Transverse colon (tissue), 4 donors: ENCODE measurements around the gene BIN2. TPM values are rescaled to one million over a fixed set of nuclear protein-coding genes. Genes with fewer than 3 reads are reported as not detected.
"Not testable (repeated sequence)": the region's sequence is repeated elsewhere in the genome, so short reads cannot be mapped to it uniquely, and the experiment has no call there.

Source experiments
- DNase-seq: peaks from one replicate; pipeline ENCODE4 v3.0.0-alpha.2; 2019
- H3K27ac ChIP-seq, 4 donors: fragments of 200-600 bp; sonication (generic); 2 replicates each; pipeline ENCODE4 v1.5.1; 2016 to 2018; ENCODE audit warnings: inconsistent platforms in 4 of 4
- H3K27me3 ChIP-seq: fragments of 200-600 bp; sonication (generic); 2 replicates; pipeline ENCODE4 v1.5.1; 2017; ENCODE audit warnings: inconsistent platforms
- H3K36me3 ChIP-seq, 4 donors: fragments of 200-600 bp; sonication (generic); 2 replicates each; pipeline ENCODE4 v1.5.1; 2017 to 2019; ENCODE audit warnings: inconsistent platforms in 4 of 4
- H3K4me1 ChIP-seq, 4 donors: fragments of 200-600 bp; sonication (generic); 2 replicates each; pipeline ENCODE4 v1.5.1; 2017 to 2020; ENCODE audit warnings: inconsistent platforms in 4 of 4
- H3K4me3 ChIP-seq, 4 donors: fragments of 200-600 bp; sonication (generic); 1 replicate in 1 of 4; 2 replicates in 3 of 4; pipeline versions ENCODE4 v1.5.1 to v1.6.1; 2017 to 2019; ENCODE audit warnings: inconsistent platforms in 4 of 4
- H3K9me3 ChIP-seq, 2 donors: fragments of 200-600 bp; sonication (generic); 2 replicates each; pipeline ENCODE4 v1.5.1; 2017 to 2019; ENCODE audit warnings: inconsistent platforms in 2 of 2
- CTCF ChIP-seq, 5 experiments: fragments of 200-600 bp in 3 of 5; fragments of 450-650 bp in 2 of 5; sonication (generic) in 3 of 5; IDR thresholded peaks; 1 replicate in 2 of 5; 2 replicates in 3 of 5; pipeline ENCODE4 v1.5.1; 2016 to 2017; ENCODE audit warnings: antibody characterized with exemption in 5 of 5, inconsistent platforms in 3 of 5, mild to moderate bottlenecking in 2 of 5, moderate library complexity in 1 of 5
- EP300 ChIP-seq: sonication (generic); formaldehyde crosslinking; IDR thresholded peaks from one replicate; pipeline ENCODE4 v1.6.1; 2017; ENCODE audit warnings: antibody characterized with exemption, low read depth
- POLR2A ChIP-seq: fragments of 450-650 bp; IDR thresholded peaks from one replicate; pipeline ENCODE4 v1.6.1; 2016; ENCODE audit warnings: antibody characterized with exemption, mild to moderate bottlenecking, moderate library complexity
- POLR2AphosphoS5 ChIP-seq, 3 donors: sonication (generic); formaldehyde crosslinking; IDR thresholded peaks; one replicate each; pipeline ENCODE4 v1.6.1; 2016; ENCODE audit warnings: antibody characterized with exemption in 3 of 3
- WGBS, 2 donors: methylation state at CpG; one replicate each; pipeline ENCODE4 v1.1.5; 2018; ENCODE audit warnings: low coverage in 1 of 2; 5-methylcytosine and 5-hydroxymethylcytosine counted together
- in situ Hi-C, 4 donors: fragments of 200-750 bp; cut with MboI; loops; one replicate each; pipeline versions ENCODE4 v1.15.0 to v1.15.1; 2017; ENCODE audit warnings: low sequenced_read_pairs in 3 of 4, low pct_ligation_motif_present in 1 of 4, low pct_unique_long_range_greater_than_20kb in 1 of 4
- intact Hi-C: fragments of 100-400 bp; cut with DNase I; formaldehyde crosslinking; loops from one replicate; pipeline ENCODE4 v1.15.1; 2023; ENCODE audit warnings: low total_unique reads
- total RNA-seq, 4 donors: library from RNA; depleted of rRNA; stranded (reverse); fragments of >200 nt; gene quantifications; one replicate each; pipeline ENCODE4 v1.1.0, GENCODE V29; 2016

BIN2 gene
- total RNA-seq, 4 donors from 2014 or later, result 4.0 to 28.8 (median 9.0) TPM

DNA sequence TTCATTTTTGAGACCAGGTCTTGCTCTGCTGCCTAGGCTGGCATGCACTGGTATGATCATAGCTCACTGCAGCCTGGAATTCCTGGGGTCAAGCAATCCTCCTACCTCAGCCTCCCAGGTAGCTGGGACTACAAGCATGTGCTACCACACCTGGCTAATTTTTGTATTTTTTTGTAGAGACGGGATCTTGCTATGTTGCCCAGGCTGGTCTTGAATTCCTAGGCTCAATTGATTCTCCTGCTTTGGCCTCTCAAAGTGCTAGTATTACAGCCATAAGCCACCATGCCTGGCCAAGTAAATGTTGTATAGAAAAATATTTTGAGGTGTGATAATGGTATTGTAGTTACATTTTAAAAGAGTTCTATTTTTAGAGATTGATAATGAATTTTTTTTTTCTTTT lies 12.6 kb downstream of the BIN2 start:
- 96% methylated on average over 1 of the region's 1 CpG; no CpG with 5 or more reads in 1 of the 2 donors for WGBS, 2 donors
- no peak for TF ChIP-seq EP300
- TF ChIP-seq CTCF (IDR thresholded peaks at IDR 0.05), result no peak
- TF ChIP-seq POLR2A, result no peak
- no peak for TF ChIP-seq POLR2AphosphoS5 (IDR thresholded peaks at IDR 0.05)
- H3K27ac ChIP-seq, result no peak overlapping the region
- peaks cover 0 to 33% (median 18%) of the 10 kb centered on the region in 4 donors for H3K4me1 ChIP-seq
- no peak for DNase-seq
- no peaks in the 10 kb centered on the region for H3K36me3 ChIP-seq
- no peaks in the 10 kb centered on the region for H3K9me3 ChIP-seq
- no peaks in the 10 kb centered on the region for H3K27me3 ChIP-seq
- no peak overlapping the region for H3K4me3 ChIP-seq
- in situ Hi-C loops, result no loop called here
- intact Hi-C loops, result no loop called here

GRCh38 chr12:51307655-51308593 lies 16.1 kb downstream of the BIN2 start:
- in situ Hi-C loops (no loop called here), intact Hi-C loops (no loop called here)
- WGBS, 2 donors, result 50 to 56% methylated on average over 5 to 6 of the region's 6 CpGs
- no peaks in the 10 kb centered on the region for H3K9me3 ChIP-seq
- H3K4me3 ChIP-seq, result no peak overlapping the region
- H3K4me1 ChIP-seq, result peaks cover 0 to 33% (median 18%) of the 10 kb centered on the region in 4 donors
- H3K27me3 ChIP-seq, result no peaks in the 10 kb centered on the region
- H3K27ac ChIP-seq, result peak overlapping the region; percentile 77 to 87 (median 84)
- no peaks in the 10 kb centered on the region for H3K36me3 ChIP-seq
- peak; percentile 60 for DNase-seq
- TF ChIP-seq POLR2AphosphoS5 (IDR thresholded peaks at IDR 0.05) (peak; percentile 46 to 92 (median 78)), EP300 (no peak), CTCF (IDR thresholded peaks at IDR 0.05) (no peak), POLR2A (peak; percentile 56)

DNA sequence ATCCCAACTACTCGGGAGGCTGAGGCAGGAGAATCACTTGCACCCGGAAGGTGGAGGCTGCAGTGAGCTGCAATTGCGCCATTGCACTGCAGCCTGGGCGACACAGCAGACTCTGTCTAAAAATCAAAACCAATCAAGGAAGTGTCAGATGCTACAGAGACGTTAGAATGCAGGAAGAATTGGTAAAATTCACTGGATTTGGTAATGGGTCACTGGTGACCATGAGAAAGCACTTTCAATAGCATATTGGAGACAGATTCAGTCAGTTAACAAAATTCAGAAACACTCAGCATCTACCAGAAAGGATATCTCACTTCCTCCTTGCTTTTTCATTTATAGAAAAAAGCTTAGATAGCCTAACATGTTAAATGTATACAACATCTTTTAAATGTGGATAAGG lies 17.5 kb downstream of the BIN2 start:
- 80 to 86% methylated on average over 5 of the region's 5 CpGs for WGBS, 2 donors
- H3K27ac ChIP-seq, result peak overlapping the region in 2 of 4 donors; percentile 84 to 87
- no peaks in the 10 kb centered on the region for H3K9me3 ChIP-seq
- intact Hi-C loops, result no loop called here
- TF ChIP-seq POLR2A (no peak), EP300 (no peak), POLR2AphosphoS5 (IDR thresholded peaks at IDR 0.05) (no peak), CTCF (IDR thresholded peaks at IDR 0.05) (no peak)
- DNase-seq, result no peak
- H3K4me3 ChIP-seq, result no peak overlapping the region
- in situ Hi-C loops, result no loop called here
- no peaks in the 10 kb centered on the region for H3K36me3 ChIP-seq
- H3K4me1 ChIP-seq, result peaks cover 0 to 33% (median 18%) of the 10 kb centered on the region in 4 donors
- no peaks in the 10 kb centered on the region for H3K27me3 ChIP-seq

DNA sequence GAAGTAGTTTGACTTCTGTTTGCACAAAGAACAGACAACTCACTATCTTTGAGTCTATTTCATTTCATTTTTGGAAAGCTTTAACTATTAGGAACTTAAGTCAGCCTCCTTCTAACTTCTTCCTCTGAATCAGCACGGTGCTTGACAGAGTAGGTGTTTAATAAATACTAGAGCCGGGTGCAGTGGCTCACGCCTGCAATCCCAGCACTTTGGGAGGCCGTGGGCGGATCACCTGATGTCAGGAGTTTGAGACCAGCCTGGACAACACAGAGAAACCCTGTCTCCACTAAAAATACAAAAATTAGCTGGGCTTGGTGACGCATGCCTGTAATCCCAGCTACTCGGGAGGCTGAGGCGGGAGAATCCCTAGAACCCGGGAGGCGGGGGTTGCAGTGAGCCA lies 23.2 kb downstream of the BIN2 start:
- H3K4me1 ChIP-seq, in situ Hi-C loops, H3K9me3 ChIP-seq, H3K27ac ChIP-seq, intact Hi-C loops, H3K36me3 ChIP-seq, H3K27me3 ChIP-seq, H3K4me3 ChIP-seq, DNase-seq: not testable (repeated sequence)
- WGBS, 2 donors, result 91 to 100% methylated on average over 2 to 10 of the region's 10 CpGs
